HepG2 (cell line): ENCODE data around the gene VPS11. TPM values are rescaled to one million over a fixed set of nuclear protein-coding genes. Genes with fewer than 3 reads are reported as not detected.

ENCODE experiments used
- ATF1 ChIP-seq: IDR thresholded peaks from 2 replicates; pipeline ENCODE4 v1.6.1; 2016; ENCODE audit warnings: mild to moderate bottlenecking, control low read depth
- CERS6 ChIP-seq: sonication (generic); formaldehyde crosslinking; IDR thresholded peaks from 2 replicates; pipeline ENCODE4 v1.5.0; 2020; ENCODE audit warnings: missing genetic modification reagents
- CHD2 ChIP-seq: IDR thresholded peaks from 2 replicates; pipeline ENCODE4 v1.6.1; 2011; ENCODE audit warnings: low read depth, low read length, improper control_type of control experiment
- KAT7 ChIP-seq: IDR thresholded peaks from 2 replicates; pipeline ENCODE4 v1.6.1; 2018; ENCODE audit warnings: borderline replicate concordance, missing compliant biosample characterization
- KMT2A ChIP-seq: sonication (generic); formaldehyde crosslinking; IDR thresholded peaks from 2 replicates; pipeline ENCODE4 v1.4.0; 2020; ENCODE audit warnings: missing genetic modification reagents
- NFRKB ChIP-seq: fragments of 450-650 bp; IDR thresholded peaks from 2 replicates; pipeline ENCODE4 v1.6.1; 2017
- PHF20 ChIP-seq: sonication (generic); formaldehyde crosslinking; IDR thresholded peaks from 2 replicates; pipeline ENCODE4 v1.5.0; 2020; ENCODE audit warnings: mild to moderate bottlenecking, missing genetic modification reagents
- POLR2G ChIP-seq: fragments of 200-400 bp; formaldehyde crosslinking; IDR thresholded peaks from 2 replicates; pipeline ENCODE4 v1.6.1; 2018; ENCODE audit warnings: mild to moderate bottlenecking, low read depth, low read length, moderate library complexity
- RARA ChIP-seq: IDR thresholded peaks from 2 replicates; pipeline ENCODE4 v1.6.1; 2016; ENCODE audit warnings: missing genetic modification reagents, missing compliant biosample characterization
- RBFOX2 ChIP-seq: fragments of 200-400 bp; formaldehyde crosslinking; IDR thresholded peaks from 2 replicates; pipeline ENCODE4 v1.6.1; 2017; ENCODE audit warnings: low read depth, mild to moderate bottlenecking, low read length
- SKIL ChIP-seq: sonication (generic); formaldehyde crosslinking; IDR thresholded peaks from 2 replicates; pipeline ENCODE4 v1.8.0; 2022; ENCODE audit warnings: missing genetic modification reagents, mild to moderate bottlenecking, moderate library complexity, borderline replicate concordance
- SSRP1 ChIP-seq: IDR thresholded peaks from 2 replicates; pipeline ENCODE4 v1.6.1; 2016; ENCODE audit warnings: control low read depth
- TFDP2 ChIP-seq: sonication (generic); formaldehyde crosslinking; IDR thresholded peaks from 2 replicates; pipeline ENCODE4 v1.4.0; 2020; ENCODE audit warnings: missing genetic modification reagents
- ZFP91 ChIP-seq: sonication (generic); formaldehyde crosslinking; IDR thresholded peaks from 2 replicates; pipeline ENCODE4 v1.9.0; 2022; ENCODE audit warnings: missing genetic modification reagents, mild to moderate bottlenecking, borderline replicate concordance
- ZFX ChIP-seq: sonication (generic); formaldehyde crosslinking; IDR thresholded peaks from 2 replicates; pipeline ENCODE4 v1.4.0; 2020; ENCODE audit warnings: mild to moderate bottlenecking, low read depth, missing genetic modification reagents, moderate library complexity
- ZNF563 ChIP-seq: sonication (generic); formaldehyde crosslinking; IDR thresholded peaks from 2 replicates; pipeline ENCODE4 v1.8.0; 2022; ENCODE audit warnings: mild to moderate bottlenecking, moderate library complexity, missing genetic modification reagents
- ZNF678 ChIP-seq: sonication (generic); formaldehyde crosslinking; IDR thresholded peaks from 2 replicates; pipeline ENCODE4 v1.4.0; 2020; ENCODE audit warnings: mild to moderate bottlenecking, missing genetic modification reagents
- ZNF691 ChIP-seq: sonication (generic); formaldehyde crosslinking; IDR thresholded peaks from 2 replicates; pipeline ENCODE4 v1.4.0; 2020; ENCODE audit warnings: missing genetic modification reagents, low read depth, mild to moderate bottlenecking, borderline replicate concordance
- ZNF784 ChIP-seq: sonication (generic); formaldehyde crosslinking; IDR thresholded peaks from 2 replicates; pipeline ENCODE4 v1.5.1; 2020; ENCODE audit warnings: missing genetic modification reagents, mild to moderate bottlenecking, borderline replicate concordance
- polyA plus RNA-seq, 8 experiments: library from polyadenylated mRNA; depleted of rRNA in 3 of 8; stranded (reverse) in 7 of 8; unstranded in 1 of 8; fragments of >200 nt; fragmentation: Illumina TruSeq in 4 of 8; extraction: Trizol in 4 of 8; gene quantifications; 2 replicates each; pipeline versions ENCODE4 v1.2.1 to v1.2.3, GENCODE V29; 2011 to 2016; ENCODE audit warnings: low read depth in 4 of 8, missing spikeins in 1 of 8, mixed read lengths in 1 of 8; ENCODE audit not compliant: insufficient read depth in 1 of 8
- total RNA-seq, 5 experiments: library from RNA; depleted of rRNA; stranded (reverse); fragments of >200 nt; fragmentation: Illumina TruSeq; extraction: Trizol; gene quantifications; 2 replicates each; pipeline ENCODE4 v1.2.3, GENCODE V29; 2016; ENCODE audit warnings: low read depth in 1 of 5

Gene VPS11
- total and polyA plus RNA-seq, 2 of the 13 experiments (the other 11 are each of a cell fraction or from before 2014, with no cell fraction given), result 13.7 to 21.6 TPM

GRCh38 chr11:119106564-119107537 lies 39.2 kb downstream of the VPS11 start, which contains the start of gene C2CD2L (continued):
- peak; percentile 85; the same call in 1 of the 2 replicates for TF ChIP-seq ZNF563 (CRISPR knock-in tag)
- no peak for TF ChIP-seq CERS6 (CRISPR knock-in tag)
- 0 out of 2 replicates have a peak, but pooled peaks have one; percentile 25 for TF ChIP-seq KMT2A (CRISPR knock-in tag)
- TF ChIP-seq ZFP91 (CRISPR knock-in tag), result peak; percentile 100
- no peak for TF ChIP-seq NFRKB
- TF ChIP-seq ZNF678 (CRISPR knock-in tag), result no peak
- 0 out of 2 replicates have a peak, but pooled peaks have one; percentile 2 for TF ChIP-seq ZNF691 (CRISPR knock-in tag)
- peak; percentile 53; the same call in 1 of the 2 replicates for TF ChIP-seq TFDP2 (CRISPR knock-in tag)
- peak; percentile 38; the same call in 1 of the 2 replicates for TF ChIP-seq ZFX (CRISPR knock-in tag)
- TF ChIP-seq SSRP1, result peak; percentile 53; the same call in 1 of the 2 replicates
- TF ChIP-seq KAT7 (CRISPR knock-in tag), result peak; percentile 66; the same call in 1 of the 2 replicates
- TF ChIP-seq ZNF784 (CRISPR knock-in tag), result peak; percentile 40; the same call in 1 of the 2 replicates
- TF ChIP-seq CHD2, result no peak
- TF ChIP-seq ATF1 (CRISPR knock-in tag), result no peak
- TF ChIP-seq POLR2G, result peak; percentile 51; the same call in 1 of the 2 replicates
- TF ChIP-seq RBFOX2, result peak; percentile 73
- TF ChIP-seq RARA (CRISPR knock-in tag), result 0 out of 2 replicates have a peak, but pooled peaks have one; percentile 5
- peak; percentile 44; the same call in 1 of the 2 replicates for TF ChIP-seq PHF20 (CRISPR knock-in tag)
- no peak for TF ChIP-seq SKIL (CRISPR knock-in tag)
